Measurements from ENCODE around the gene OAS1.

Gene OAS1

DNA sequence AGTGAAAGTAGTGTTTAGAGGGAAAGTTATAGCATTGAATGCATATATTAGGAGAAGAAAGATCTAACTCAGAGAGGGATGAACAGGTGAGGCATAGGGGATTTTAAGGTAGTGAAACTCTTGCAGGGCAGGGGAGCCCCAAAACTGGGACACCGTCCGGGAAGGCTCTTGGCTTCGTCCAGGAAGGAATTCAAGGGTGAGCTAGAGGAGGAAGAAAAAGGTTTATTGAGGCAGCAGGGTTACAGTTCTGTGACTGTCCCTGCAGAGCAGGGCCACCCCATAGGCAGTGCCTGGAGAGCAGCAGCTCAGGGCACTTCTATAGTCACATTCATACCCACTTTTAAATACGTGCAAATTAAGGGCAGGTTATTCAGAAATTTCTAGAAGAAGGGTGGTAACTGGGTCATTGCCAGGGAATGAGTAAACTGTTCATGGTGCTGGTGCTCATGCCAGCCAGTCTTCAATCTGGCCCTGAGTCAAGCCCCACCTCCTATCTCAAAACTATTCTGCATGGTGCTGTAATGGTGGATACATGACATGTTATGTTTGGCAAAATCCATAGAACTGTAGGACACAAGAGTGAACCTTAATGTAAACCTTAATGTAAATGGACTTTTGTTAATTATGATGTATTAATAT lies 1.2 kb upstream of the OAS1 start:
- no peak overlapping the region for H4K8ac ChIP-seq (ENCODE audit: low read depth, low read length)
- no peak overlapping the region for H3K18ac ChIP-seq (ENCODE audit: low read length)
- no peaks in the 10 kb centered on the region for H3K79me1 ChIP-seq (ENCODE audit: low read depth, low read length)
- H2AFZ ChIP-seq (ENCODE audit: low read length), result no peak overlapping the region
- H2BK12ac ChIP-seq (ENCODE audit: low read length), result no peak overlapping the region
- no peaks in the 10 kb centered on the region for H3K27me3 ChIP-seq (ENCODE audit: control insufficient read depth in 3 of 3, insufficient read depth in 3 of 3, low read depth in 1 of 3, low read length in 3 of 3)
- H3K23ac ChIP-seq (ENCODE audit: low read depth, low read length, poor library complexity), result no peak overlapping the region
- H3K9ac ChIP-seq (ENCODE audit: low read depth, low read length, poor library complexity), result no peak overlapping the region
- H3K4me2 ChIP-seq (ENCODE audit: insufficient read depth, low read length, poor library complexity, severe bottlenecking), result no peak overlapping the region
- no CpG with 5 or more reads among the region's 4 CpGs for WGBS, 2 donors (ENCODE audit: extremely low coverage in 2 of 2, insufficient read length in 2 of 2, insufficient replicate concordance in 1 of 2)
- H4K91ac ChIP-seq (ENCODE audit: low read depth, low read length, poor library complexity), result no peak overlapping the region
- no peak overlapping the region for H2AK5ac ChIP-seq (ENCODE audit: low read depth, low read length)
- no peak overlapping the region for H2BK5ac ChIP-seq (ENCODE audit: low read length)
- H3K4me3 ChIP-seq (ENCODE audit: low read length in 2 of 2), result no peak overlapping the region
- DNase-seq (ENCODE audit: low spot score), result no peak
- no peaks in the 10 kb centered on the region for H3K36me3 ChIP-seq (replicated peaks in 1 of 2; ENCODE audit: control insufficient read depth in 2 of 2, insufficient read depth in 2 of 2, low read length in 2 of 2)
- H2BK120ac ChIP-seq (ENCODE audit: low read depth, low read length), result no peak overlapping the region
- H3K27ac ChIP-seq (replicated peaks; ENCODE audit: low read length), result no peak overlapping the region
- H3K4me1 ChIP-seq (ENCODE audit: control insufficient read depth in 2 of 2, insufficient read depth in 1 of 2, low read depth in 1 of 2, low read length in 2 of 2), result peaks cover 0 to 3% of the 10 kb centered on the region in 2 donors
- H3K9me3 ChIP-seq (replicated peaks in 1 of 2; ENCODE audit: control insufficient read depth in 2 of 2, insufficient read depth in 1 of 2, low read depth in 1 of 2, low read length in 2 of 2), result no peaks in the 10 kb centered on the region
- H2BK15ac ChIP-seq (ENCODE audit: low read length), result no peak overlapping the region
- no peak overlapping the region for H3K14ac ChIP-seq (ENCODE audit: low read length)
- no peak overlapping the region for H3K4ac ChIP-seq (ENCODE audit: low read length)

DNA sequence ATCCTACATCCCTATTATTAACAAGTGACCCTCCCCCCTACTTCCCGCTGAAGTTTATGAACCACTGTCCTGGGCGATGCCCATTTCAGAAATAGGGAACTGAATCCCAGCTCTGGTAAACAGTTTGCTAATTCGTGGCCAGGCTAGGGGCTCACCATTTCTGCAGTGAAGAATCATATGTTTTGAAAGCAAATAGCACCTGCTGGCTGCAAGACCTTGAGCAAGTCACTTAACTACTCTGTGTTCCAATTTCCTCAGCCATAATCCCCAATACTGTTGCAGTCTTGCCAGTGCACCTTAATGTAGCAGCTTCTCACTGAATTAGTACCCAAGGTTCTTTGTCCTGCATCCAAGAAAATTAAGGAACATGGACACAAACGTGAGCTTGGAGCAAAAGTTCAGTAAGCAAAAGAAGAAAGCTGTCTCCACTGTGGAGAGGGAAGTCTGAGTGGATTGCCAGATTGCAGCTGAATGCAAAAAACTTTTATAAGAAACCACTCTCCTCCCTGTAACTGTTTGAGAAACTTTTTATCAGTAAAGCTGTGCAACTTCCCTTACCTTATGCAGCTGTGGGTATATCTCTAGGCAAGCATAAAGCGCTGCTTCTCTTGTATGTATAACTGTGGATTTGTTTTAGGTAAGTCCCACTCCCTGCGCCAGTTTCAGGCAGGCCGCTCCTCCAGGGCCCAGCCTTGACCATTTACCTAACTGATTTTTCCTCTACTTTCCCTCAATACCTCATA lies 824 bp downstream of the OAS1 start:
- H3K27ac ChIP-seq (replicated peaks; ENCODE audit: low read length), result no peak overlapping the region
- H3K9me3 ChIP-seq (replicated peaks in 1 of 2; ENCODE audit: control insufficient read depth in 2 of 2, insufficient read depth in 1 of 2, low read depth in 1 of 2, low read length in 2 of 2), result peaks cover 0 to 3% of the 10 kb centered on the region in 2 donors
- H3K4me1 ChIP-seq (ENCODE audit: control insufficient read depth in 2 of 2, insufficient read depth in 1 of 2, low read depth in 1 of 2, low read length in 2 of 2), result peaks cover 0 to 3% of the 10 kb centered on the region in 2 donors
- no peaks in the 10 kb centered on the region for H3K79me1 ChIP-seq (ENCODE audit: low read depth, low read length)
- no peak overlapping the region for H2BK5ac ChIP-seq (ENCODE audit: low read length)
- no peaks in the 10 kb centered on the region for H3K27me3 ChIP-seq (ENCODE audit: control insufficient read depth in 3 of 3, insufficient read depth in 3 of 3, low read depth in 1 of 3, low read length in 3 of 3)
- no peak overlapping the region for H2BK12ac ChIP-seq (ENCODE audit: low read length)
- no CpG with 5 or more reads among the region's 7 CpGs for WGBS, 2 donors (ENCODE audit: extremely low coverage in 2 of 2, insufficient read length in 2 of 2, insufficient replicate concordance in 1 of 2)
- no peak overlapping the region for H3K4me2 ChIP-seq (ENCODE audit: insufficient read depth, low read length, poor library complexity, severe bottlenecking)
- H4K91ac ChIP-seq (ENCODE audit: low read depth, low read length, poor library complexity), result no peak overlapping the region
- DNase-seq (ENCODE audit: low spot score), result no peak
- H3K18ac ChIP-seq (ENCODE audit: low read length), result no peak overlapping the region
- H2BK120ac ChIP-seq (ENCODE audit: low read depth, low read length), result no peak overlapping the region
- no peak overlapping the region for H2BK15ac ChIP-seq (ENCODE audit: low read length)
- H2AFZ ChIP-seq (ENCODE audit: low read length), result no peak overlapping the region
- no peak overlapping the region for H3K9ac ChIP-seq (ENCODE audit: low read depth, low read length, poor library complexity)
- no peaks in the 10 kb centered on the region for H3K36me3 ChIP-seq (replicated peaks in 1 of 2; ENCODE audit: control insufficient read depth in 2 of 2, insufficient read depth in 2 of 2, low read length in 2 of 2)
- H2AK5ac ChIP-seq (ENCODE audit: low read depth, low read length), result no peak overlapping the region
- H3K4me3 ChIP-seq (ENCODE audit: low read length in 2 of 2), result no peak overlapping the region
- no peak overlapping the region for H3K4ac ChIP-seq (ENCODE audit: low read length)
- no peak overlapping the region for H4K8ac ChIP-seq (ENCODE audit: low read depth, low read length)
- H3K23ac ChIP-seq (ENCODE audit: low read depth, low read length, poor library complexity), result no peak overlapping the region
- H3K14ac ChIP-seq (ENCODE audit: low read length), result no peak overlapping the region

DNA sequence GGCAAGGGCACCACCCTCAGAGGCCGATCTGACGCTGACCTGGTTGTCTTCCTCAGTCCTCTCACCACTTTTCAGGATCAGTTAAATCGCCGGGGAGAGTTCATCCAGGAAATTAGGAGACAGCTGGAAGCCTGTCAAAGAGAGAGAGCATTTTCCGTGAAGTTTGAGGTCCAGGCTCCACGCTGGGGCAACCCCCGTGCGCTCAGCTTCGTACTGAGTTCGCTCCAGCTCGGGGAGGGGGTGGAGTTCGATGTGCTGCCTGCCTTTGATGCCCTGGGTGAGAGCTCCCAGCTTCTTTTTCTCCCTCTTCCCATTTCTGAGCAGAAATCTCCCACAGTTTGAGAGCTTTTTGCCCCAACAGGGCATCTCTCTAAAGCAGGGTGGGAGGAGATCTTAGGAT lies 1.8 kb downstream of the OAS1 start:
- H3K14ac ChIP-seq (ENCODE audit: low read length), result no peak overlapping the region
- no peak overlapping the region for H3K9ac ChIP-seq (ENCODE audit: low read depth, low read length, poor library complexity)
- H3K9me3 ChIP-seq (replicated peaks in 1 of 2; ENCODE audit: control insufficient read depth in 2 of 2, insufficient read depth in 1 of 2, low read depth in 1 of 2, low read length in 2 of 2), result peaks cover 0 to 11% of the 10 kb centered on the region in 2 donors
- H2BK120ac ChIP-seq (ENCODE audit: low read depth, low read length), result no peak overlapping the region
- no peak overlapping the region for H2BK5ac ChIP-seq (ENCODE audit: low read length)
- no peak overlapping the region for H2AK5ac ChIP-seq (ENCODE audit: low read depth, low read length)
- no CpG with 5 or more reads among the region's 12 CpGs for WGBS, 2 donors (ENCODE audit: extremely low coverage in 2 of 2, insufficient read length in 2 of 2, insufficient replicate concordance in 1 of 2)
- H3K27ac ChIP-seq (replicated peaks; ENCODE audit: low read length), result no peak overlapping the region
- H3K79me1 ChIP-seq (ENCODE audit: low read depth, low read length), result no peaks in the 10 kb centered on the region
- peaks cover 0 to 3% of the 10 kb centered on the region in 2 donors for H3K4me1 ChIP-seq (ENCODE audit: control insufficient read depth in 2 of 2, insufficient read depth in 1 of 2, low read depth in 1 of 2, low read length in 2 of 2)
- no peak overlapping the region for H4K91ac ChIP-seq (ENCODE audit: low read depth, low read length, poor library complexity)
- no peaks in the 10 kb centered on the region for H3K36me3 ChIP-seq (replicated peaks in 1 of 2; ENCODE audit: control insufficient read depth in 2 of 2, insufficient read depth in 2 of 2, low read length in 2 of 2)
- H3K4me3 ChIP-seq (ENCODE audit: low read length in 2 of 2), result no peak overlapping the region
- no peak overlapping the region for H3K18ac ChIP-seq (ENCODE audit: low read length)
- H2AFZ ChIP-seq (ENCODE audit: low read length), result no peak overlapping the region
- no peaks in the 10 kb centered on the region for H3K27me3 ChIP-seq (ENCODE audit: control insufficient read depth in 3 of 3, insufficient read depth in 3 of 3, low read depth in 1 of 3, low read length in 3 of 3)
- no peak overlapping the region for H4K8ac ChIP-seq (ENCODE audit: low read depth, low read length)
- H3K4me2 ChIP-seq (ENCODE audit: insufficient read depth, low read length, poor library complexity, severe bottlenecking), result no peak overlapping the region
- H2BK15ac ChIP-seq (ENCODE audit: low read length), result no peak overlapping the region
- H2BK12ac ChIP-seq (ENCODE audit: low read length), result no peak overlapping the region
- no peak overlapping the region for H3K4ac ChIP-seq (ENCODE audit: low read length)
- DNase-seq (ENCODE audit: low spot score), result no peak
- H3K23ac ChIP-seq (ENCODE audit: low read depth, low read length, poor library complexity), result no peak overlapping the region

DNA sequence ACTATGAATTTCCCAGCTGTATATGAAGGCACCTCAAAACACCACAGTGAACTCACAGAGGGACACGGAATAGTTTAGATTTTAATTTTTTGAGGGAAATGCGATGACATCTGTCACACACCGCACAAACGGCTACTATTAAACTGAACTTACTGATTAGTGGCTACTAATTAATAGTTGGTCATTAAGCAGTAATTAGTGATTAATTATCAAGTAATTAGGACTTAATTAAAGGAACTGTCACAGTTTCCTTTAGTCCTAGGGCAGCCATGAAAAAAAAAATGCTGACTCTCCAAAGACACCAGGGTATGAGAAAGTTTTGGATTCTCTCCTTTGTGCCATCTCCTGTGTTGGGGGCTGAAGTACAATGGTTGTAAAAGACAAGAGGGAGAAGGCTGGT lies 2.9 kb downstream of the OAS1 start:
- no CpG with 5 or more reads among the region's 4 CpGs for WGBS, 2 donors (ENCODE audit: extremely low coverage in 2 of 2, insufficient read length in 2 of 2, insufficient replicate concordance in 1 of 2)
- Histone ChIP-seq H3K9ac (ENCODE audit: low read depth, low read length, poor library complexity) (no peak overlapping the region), H2BK5ac (ENCODE audit: low read length) (no peak overlapping the region), H3K27me3 (ENCODE audit: control insufficient read depth in 3 of 3, insufficient read depth in 3 of 3, low read depth in 1 of 3, low read length in 3 of 3) (no peaks in the 10 kb centered on the region), H2AK5ac (ENCODE audit: low read depth, low read length) (no peak overlapping the region), H2BK120ac (ENCODE audit: low read depth, low read length) (no peak overlapping the region), H3K4me3 (ENCODE audit: low read length in 2 of 2) (no peak overlapping the region), H3K4me1 (ENCODE audit: control insufficient read depth in 2 of 2, insufficient read depth in 1 of 2, low read depth in 1 of 2, low read length in 2 of 2) (peaks cover 0 to 3% of the 10 kb centered on the region in 2 donors), H4K8ac (ENCODE audit: low read depth, low read length) (no peak overlapping the region), H3K79me1 (ENCODE audit: low read depth, low read length) (no peaks in the 10 kb centered on the region), H3K36me3 (replicated peaks in 1 of 2; ENCODE audit: control insufficient read depth in 2 of 2, insufficient read depth in 2 of 2, low read length in 2 of 2) (no peaks in the 10 kb centered on the region), H3K9me3 (replicated peaks in 1 of 2; ENCODE audit: control insufficient read depth in 2 of 2, insufficient read depth in 1 of 2, low read depth in 1 of 2, low read length in 2 of 2) (peaks cover 0 to 11% of the 10 kb centered on the region in 2 donors), H3K18ac (ENCODE audit: low read length) (no peak overlapping the region), H3K4ac (ENCODE audit: low read length) (no peak overlapping the region), H2BK15ac (ENCODE audit: low read length) (no peak overlapping the region), H3K4me2 (ENCODE audit: insufficient read depth, low read length, poor library complexity, severe bottlenecking) (no peak overlapping the region), H3K23ac (ENCODE audit: low read depth, low read length, poor library complexity) (no peak overlapping the region), H2AFZ (ENCODE audit: low read length) (no peak overlapping the region), H4K91ac (ENCODE audit: low read depth, low read length, poor library complexity) (no peak overlapping the region), H3K27ac (replicated peaks; ENCODE audit: low read length) (no peak overlapping the region), H2BK12ac (ENCODE audit: low read length) (no peak overlapping the region), H3K14ac (ENCODE audit: low read length) (no peak overlapping the region)
- no peak for DNase-seq (ENCODE audit: low spot score)
